ENCODE results near the gene DCAF15. TPM values are rescaled to one million over a fixed set of nuclear protein-coding genes. Genes with fewer than 3 reads are reported as not detected.

The DCAF15 gene
- total RNA-seq, 1 donor from 2014 or later: 20.6 TPM

- no peaks in the 10 kb centered on the region for H3K27me3 ChIP-seq
- no peak for DNase-seq (ENCODE audit: extremely low spot score in 2 of 2)
- no peak for TF ChIP-seq CTCF (IDR thresholded peaks at IDR 0.05)
- intact Hi-C loops (cut with DNase I): no loop called here
- H3K4me3 ChIP-seq: no peak overlapping the region
- no peak overlapping the region for H3K27ac ChIP-seq
- H3K36me3 ChIP-seq: peaks cover 0 to 53% of the 10 kb centered on the region in 2 donors
- H3K4me1 ChIP-seq: peaks cover 12% of the 10 kb centered on the region
- H3K9me3 ChIP-seq: no peaks in the 10 kb centered on the region
These were observed 3.5 kb downstream of the DCAF15 start for GRCh38 chr19:13955662-13956364.

GRCh38 chr19:13956365-13956744 lies 4.0 kb downstream of the DCAF15 start:
- H3K4me1 ChIP-seq: peaks cover 12% of the 10 kb centered on the region
- no peak for DNase-seq (ENCODE audit: extremely low spot score in 2 of 2)
- H3K4me3 ChIP-seq: no peak overlapping the region
- intact Hi-C loops (cut with DNase I): no loop called here
- no peak for TF ChIP-seq CTCF (IDR thresholded peaks at IDR 0.05)
- TF ChIP-seq POLR2A (IDR thresholded peaks at IDR 0.05): no peak
- no peak for TF ChIP-seq POLR2AphosphoS5 (IDR thresholded peaks at IDR 0.05; ENCODE audit: insufficient read depth in 1 of 2, low read depth in 1 of 2)
- H3K9me3 ChIP-seq: no peaks in the 10 kb centered on the region
- H3K27me3 ChIP-seq: no peaks in the 10 kb centered on the region
- H3K27ac ChIP-seq: no peak overlapping the region
- H3K36me3 ChIP-seq: peaks cover 0 to 56% of the 10 kb centered on the region in 2 donors

- no peak for TF ChIP-seq POLR2AphosphoS5 (IDR thresholded peaks at IDR 0.05; ENCODE audit: insufficient read depth in 1 of 2, low read depth in 1 of 2)
- TF ChIP-seq CTCF (IDR thresholded peaks at IDR 0.05): no peak
- TF ChIP-seq POLR2A (IDR thresholded peaks at IDR 0.05): no peak
- H3K27me3 ChIP-seq: no peaks in the 10 kb centered on the region
- no peak for DNase-seq (ENCODE audit: extremely low spot score in 2 of 2)
- H3K4me3 ChIP-seq: no peak overlapping the region
- intact Hi-C loops (cut with DNase I): no loop called here
- peaks cover 15% of the 10 kb centered on the region for H3K4me1 ChIP-seq
- H3K9me3 ChIP-seq: no peaks in the 10 kb centered on the region
- no peak overlapping the region for H3K27ac ChIP-seq
- H3K36me3 ChIP-seq: peaks cover 0 to 56% of the 10 kb centered on the region in 2 donors
These were observed 4.7 kb downstream of the DCAF15 start for GRCh38 chr19:13957051-13957450.

GRCh38 chr19:13958043-13958442 lies 5.7 kb downstream of the DCAF15 start:
- no peak for TF ChIP-seq CTCF (IDR thresholded peaks at IDR 0.05)
- no peak for TF ChIP-seq POLR2AphosphoS5 (IDR thresholded peaks at IDR 0.05; ENCODE audit: insufficient read depth in 1 of 2, low read depth in 1 of 2)
- TF ChIP-seq POLR2A (IDR thresholded peaks at IDR 0.05): no peak
- no peak for DNase-seq (ENCODE audit: extremely low spot score in 2 of 2)
- Histone ChIP-seq H3K27me3 (no peaks in the 10 kb centered on the region), H3K27ac (no peak overlapping the region), H3K4me3 (no peak overlapping the region), H3K9me3 (no peaks in the 10 kb centered on the region), H3K36me3 (peaks cover 0 to 56% of the 10 kb centered on the region in 2 donors), H3K4me1 (peaks cover 15% of the 10 kb centered on the region)
- intact Hi-C loops (cut with DNase I): no loop called here

GRCh38 chr19:13959141-13959961 lies 7.0 kb downstream of the DCAF15 start:
- H3K36me3 ChIP-seq: peaks cover 0 to 62% of the 10 kb centered on the region in 2 donors
- intact Hi-C loops (cut with DNase I): no loop called here
- TF ChIP-seq POLR2AphosphoS5 (IDR thresholded peaks at IDR 0.05; ENCODE audit: insufficient read depth in 1 of 2, low read depth in 1 of 2) (no peak), POLR2A (IDR thresholded peaks at IDR 0.05) (no peak), CTCF (IDR thresholded peaks at IDR 0.05) (no peak)

More at GRCh38 chr19:13959141-13959961, 7.0 kb downstream of the DCAF15 start:
- Histone ChIP-seq H3K4me1 (peaks cover 5% of the 10 kb centered on the region), H3K27ac (no peak overlapping the region), H3K27me3 (no peaks in the 10 kb centered on the region), H3K9me3 (no peaks in the 10 kb centered on the region), H3K4me3 (no peak overlapping the region)
- no peak for DNase-seq (ENCODE audit: extremely low spot score in 2 of 2)
